ENCODE data around the gene CFB. TPM values are rescaled to one million over a fixed set of nuclear protein-coding genes. Genes with fewer than 3 reads are reported as not detected.

Gene CFB
- total RNA-seq, 1 experiment from 2014 or later = 1.4 TPM

DNA sequence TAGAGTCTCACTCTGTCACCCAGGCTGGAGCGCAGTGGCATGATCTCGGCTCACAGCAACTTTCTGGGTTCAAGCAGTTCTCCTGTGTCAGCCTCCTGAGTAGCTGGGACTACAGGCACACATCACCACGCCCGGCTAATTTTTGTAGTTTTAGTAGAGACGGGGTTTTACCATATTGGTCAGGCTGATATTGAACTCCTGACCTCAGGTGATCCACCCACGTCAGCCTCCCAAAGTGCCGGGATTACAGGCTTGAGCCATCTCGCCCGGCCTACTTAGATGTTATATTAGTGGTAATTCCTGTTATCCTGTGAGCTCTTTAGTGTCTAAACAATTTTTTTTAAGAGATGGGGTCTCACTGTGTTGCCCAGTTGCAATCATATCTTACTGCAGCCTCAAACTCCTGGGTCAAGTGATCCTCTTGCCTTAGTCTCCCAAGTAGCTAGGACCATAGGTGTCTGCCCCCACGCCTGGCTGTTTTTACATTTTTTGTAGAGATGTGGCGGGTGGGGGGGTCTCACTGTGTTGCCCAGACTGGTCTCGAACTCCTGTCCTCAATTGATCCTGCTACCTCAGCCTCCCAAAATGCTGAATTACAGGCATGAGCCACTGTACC is 32.0 kb downstream of the CFB start:
- no peak for TF ChIP-seq ESRRA (CRISPR knock-in tag; IDR thresholded peaks at IDR 0.05; ENCODE audit: borderline replicate concordance)
- no peak for TF ChIP-seq MAX (CRISPR knock-in tag; IDR thresholded peaks at IDR 0.05)
- TF ChIP-seq, protein P1, sequence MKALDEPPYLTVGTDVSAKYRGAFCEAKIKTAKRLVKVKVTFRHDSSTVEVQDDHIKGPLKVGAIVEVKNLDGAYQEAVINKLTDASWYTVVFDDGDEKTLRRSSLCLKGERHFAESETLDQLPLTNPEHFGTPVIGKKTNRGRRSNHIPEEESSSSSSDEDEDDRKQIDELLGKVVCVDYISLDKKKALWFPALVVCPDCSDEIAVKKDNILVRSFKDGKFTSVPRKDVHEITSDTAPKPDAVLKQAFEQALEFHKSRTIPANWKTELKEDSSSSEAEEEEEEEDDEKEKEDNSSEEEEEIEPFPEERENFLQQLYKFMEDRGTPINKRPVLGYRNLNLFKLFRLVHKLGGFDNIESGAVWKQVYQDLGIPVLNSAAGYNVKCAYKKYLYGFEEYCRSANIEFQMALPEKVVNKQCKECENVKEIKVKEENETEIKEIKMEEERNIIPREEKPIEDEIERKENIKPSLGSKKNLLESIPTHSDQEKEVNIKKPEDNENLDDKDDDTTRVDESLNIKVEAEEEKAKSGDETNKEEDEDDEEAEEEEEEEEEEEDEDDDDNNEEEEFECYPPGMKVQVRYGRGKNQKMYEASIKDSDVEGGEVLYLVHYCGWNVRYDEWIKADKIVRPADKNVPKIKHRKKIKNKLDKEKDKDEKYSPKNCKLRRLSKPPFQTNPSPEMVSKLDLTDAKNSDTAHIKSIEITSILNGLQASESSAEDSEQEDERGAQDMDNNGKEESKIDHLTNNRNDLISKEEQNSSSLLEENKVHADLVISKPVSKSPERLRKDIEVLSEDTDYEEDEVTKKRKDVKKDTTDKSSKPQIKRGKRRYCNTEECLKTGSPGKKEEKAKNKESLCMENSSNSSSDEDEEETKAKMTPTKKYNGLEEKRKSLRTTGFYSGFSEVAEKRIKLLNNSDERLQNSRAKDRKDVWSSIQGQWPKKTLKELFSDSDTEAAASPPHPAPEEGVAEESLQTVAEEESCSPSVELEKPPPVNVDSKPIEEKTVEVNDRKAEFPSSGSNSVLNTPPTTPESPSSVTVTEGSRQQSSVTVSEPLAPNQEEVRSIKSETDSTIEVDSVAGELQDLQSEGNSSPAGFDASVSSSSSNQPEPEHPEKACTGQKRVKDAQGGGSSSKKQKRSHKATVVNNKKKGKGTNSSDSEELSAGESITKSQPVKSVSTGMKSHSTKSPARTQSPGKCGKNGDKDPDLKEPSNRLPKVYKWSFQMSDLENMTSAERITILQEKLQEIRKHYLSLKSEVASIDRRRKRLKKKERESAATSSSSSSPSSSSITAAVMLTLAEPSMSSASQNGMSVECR (CRISPR knock-in tag; IDR thresholded peaks at IDR 0.05; ENCODE audit: borderline replicate concordance) = no peak
- no peak for TF ChIP-seq ZNF317 (CRISPR knock-in tag; IDR thresholded peaks at IDR 0.05; ENCODE audit: borderline replicate concordance, low read depth)
- TF ChIP-seq CREB1 (CRISPR knock-in tag; IDR thresholded peaks at IDR 0.05) = no peak
- peak; percentile 32; the same call in 1 of the 2 replicates for TF ChIP-seq ZNF121 (CRISPR knock-in tag; IDR thresholded peaks at IDR 0.05)
- Mint-ChIP-seq H3K4me1 (peaks cover 5% of the 10 kb centered on the region), H3K36me3 (peaks cover 17% of the 10 kb centered on the region), H3K27ac (no peak overlapping the region), H3K27me3 (ENCODE audit: low read depth) (no peaks in the 10 kb centered on the region), H3K4me3 (no peak overlapping the region), H3K9me3 (peaks cover 11% of the 10 kb centered on the region)
- ATAC-seq (no peak), DNase-seq (ENCODE audit: low spot score) (no peak)
- ChIA-PET CTCF (interaction anchor here (0.6 kb wide), 1 partner anchor 88 kb away, joined by 3 read pairs; no protein-coding TSS in a partner anchor), POLR2A (interaction anchor here (0.7 kb wide), 1 partner anchor 112 kb away, joined by 5 read pairs; no protein-coding TSS in a partner anchor)

GRCh38 chr6:31978831-31979230 is 32.9 kb downstream of the CFB start:
- ChIA-PET CTCF (no interaction called here), POLR2A (no interaction called here)
- Mint-ChIP-seq H3K4me3 (no peak overlapping the region), H3K27ac (no peak overlapping the region), H3K9me3 (peaks cover 11% of the 10 kb centered on the region), H3K36me3 (peaks cover 17% of the 10 kb centered on the region), H3K27me3 (ENCODE audit: low read depth) (no peaks in the 10 kb centered on the region), H3K4me1 (no peaks in the 10 kb centered on the region)
- no peak for ATAC-seq
- TF ChIP-seq ZNF671 (CRISPR knock-in tag; IDR thresholded peaks at IDR 0.05) = no peak
- no peak for TF ChIP-seq ZNF317 (CRISPR knock-in tag; IDR thresholded peaks at IDR 0.05; ENCODE audit: borderline replicate concordance, low read depth)
- TF ChIP-seq EMX1 (CRISPR knock-in tag; IDR thresholded peaks at IDR 0.05) = no peak
- no peak for TF ChIP-seq ZNF219 (CRISPR knock-in tag; IDR thresholded peaks at IDR 0.05; ENCODE audit: borderline replicate concordance)
- TF ChIP-seq JUN (CRISPR knock-in tag; IDR thresholded peaks at IDR 0.05) = no peak
- TF ChIP-seq, protein P2, sequence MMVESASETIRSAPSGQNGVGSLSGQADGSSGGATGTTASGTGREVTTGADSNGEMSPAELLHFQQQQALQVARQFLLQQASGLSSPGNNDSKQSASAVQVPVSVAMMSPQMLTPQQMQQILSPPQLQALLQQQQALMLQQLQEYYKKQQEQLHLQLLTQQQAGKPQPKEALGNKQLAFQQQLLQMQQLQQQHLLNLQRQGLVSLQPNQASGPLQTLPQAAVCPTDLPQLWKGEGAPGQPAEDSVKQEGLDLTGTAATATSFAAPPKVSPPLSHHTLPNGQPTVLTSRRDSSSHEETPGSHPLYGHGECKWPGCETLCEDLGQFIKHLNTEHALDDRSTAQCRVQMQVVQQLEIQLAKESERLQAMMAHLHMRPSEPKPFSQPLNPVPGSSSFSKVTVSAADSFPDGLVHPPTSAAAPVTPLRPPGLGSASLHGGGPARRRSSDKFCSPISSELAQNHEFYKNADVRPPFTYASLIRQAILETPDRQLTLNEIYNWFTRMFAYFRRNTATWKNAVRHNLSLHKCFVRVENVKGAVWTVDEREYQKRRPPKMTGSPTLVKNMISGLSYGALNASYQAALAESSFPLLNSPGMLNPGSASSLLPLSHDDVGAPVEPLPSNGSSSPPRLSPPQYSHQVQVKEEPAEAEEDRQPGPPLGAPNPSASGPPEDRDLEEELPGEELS (CRISPR knock-in tag; IDR thresholded peaks at IDR 0.05) = no peak
- no peak for TF ChIP-seq SMAD3 (CRISPR knock-in tag; IDR thresholded peaks at IDR 0.05; ENCODE audit: borderline replicate concordance)
- no peak for TF ChIP-seq GTF2I (CRISPR knock-in tag; conservative IDR thresholded peaks at IDR 0.05)
- no peak for TF ChIP-seq ATF1 (CRISPR knock-in tag; IDR thresholded peaks at IDR 0.05)
- TF ChIP-seq, protein P3, sequence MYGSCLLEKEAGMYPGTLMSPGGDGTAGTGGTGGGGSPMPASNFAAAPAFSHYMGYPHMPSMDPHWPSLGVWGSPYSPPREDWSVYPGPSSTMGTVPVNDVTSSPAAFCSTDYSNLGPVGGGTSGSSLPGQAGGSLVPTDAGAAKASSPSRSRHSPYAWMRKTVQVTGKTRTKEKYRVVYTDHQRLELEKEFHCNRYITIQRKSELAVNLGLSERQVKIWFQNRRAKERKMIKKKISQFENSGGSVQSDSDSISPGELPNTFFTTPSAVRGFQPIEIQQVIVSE (CRISPR knock-in tag; IDR thresholded peaks at IDR 0.05; ENCODE audit: borderline replicate concordance) = no peak
- TF ChIP-seq NFE2L1 (CRISPR knock-in tag; IDR thresholded peaks at IDR 0.05) = no peak
- TF ChIP-seq ATF3 (CRISPR knock-in tag; conservative IDR thresholded peaks at IDR 0.05) = no peak
- TF ChIP-seq KAT7 (CRISPR knock-in tag; IDR thresholded peaks at IDR 0.05; ENCODE audit: borderline replicate concordance) = no peak
- no peak for DNase-seq (ENCODE audit: low spot score)
